Activated T-cell treated with anti-CD3 and anti-CD28 coated beads, Interleukin-2, amount 50 U/mL, for 24 hours (primary cell): ENCODE data around the gene TMEFF1.
"Not testable (repeated sequence)": the region's sequence is repeated elsewhere in the genome, so short reads cannot be mapped to it uniquely, and the experiment has no call there.

ENCODE experiments used
- DNase-seq: peaks from one replicate; pipeline ENCODE4 v3.0.0-alpha.2; 2020
- H3K27ac Mint-ChIP-seq: 2 replicates; pipeline ENCODE4 v1.8.0; 2020; ENCODE audit warnings: mild to moderate bottlenecking, mixed read lengths
- H3K27me3 Mint-ChIP-seq: 2 replicates; pipeline ENCODE4 v1.8.0; 2020; ENCODE audit warnings: mixed read lengths
- H3K36me3 Mint-ChIP-seq: 2 replicates; pipeline ENCODE4 v1.8.0; 2020; ENCODE audit warnings: low read depth, mixed read lengths
- H3K4me1 Mint-ChIP-seq: 2 replicates; pipeline ENCODE4 v1.8.0; 2020; ENCODE audit warnings: low read depth, mixed read lengths
- H3K4me3 Mint-ChIP-seq: 2 replicates; pipeline ENCODE4 v1.8.0; 2020; ENCODE audit warnings: mild to moderate bottlenecking, moderate library complexity, mixed read lengths
- H3K9me3 Mint-ChIP-seq: 2 replicates; pipeline ENCODE4 v1.8.0; 2020; ENCODE audit warnings: mixed read lengths

TMEFF1 gene

GRCh38 chr9:100499460-100499859 is 26.5 kb downstream of the TMEFF1 start:
- Mint-ChIP-seq H3K27ac (no peak overlapping the region), H3K4me3 (no peak overlapping the region), H3K27me3 (no peaks in the 10 kb centered on the region), H3K4me1 (no peaks in the 10 kb centered on the region), H3K9me3 (no peaks in the 10 kb centered on the region), H3K36me3 (no peaks in the 10 kb centered on the region)
- DNase-seq, result no peak

- DNase-seq, result no peak
- H3K27me3 Mint-ChIP-seq, result no peaks in the 10 kb centered on the region
- H3K9me3 Mint-ChIP-seq, result no peaks in the 10 kb centered on the region
- no peak overlapping the region for H3K4me3 Mint-ChIP-seq
- no peaks in the 10 kb centered on the region for H3K4me1 Mint-ChIP-seq
- H3K36me3 Mint-ChIP-seq, result no peaks in the 10 kb centered on the region
- H3K27ac Mint-ChIP-seq, result no peak overlapping the region
Measured at GRCh38 chr9:100499866-100500265, 26.9 kb downstream of the TMEFF1 start.

GRCh38 chr9:100505564-100506159 is 32.7 kb downstream of the TMEFF1 start:
- Mint-ChIP-seq H3K9me3 (no peaks in the 10 kb centered on the region), H3K4me3 (no peak overlapping the region), H3K36me3 (no peaks in the 10 kb centered on the region), H3K27me3 (no peaks in the 10 kb centered on the region), H3K4me1 (no peaks in the 10 kb centered on the region), H3K27ac (no peak overlapping the region)
- peak; percentile 74 for DNase-seq

GRCh38 chr9:100507350-100507749 is 34.4 kb downstream of the TMEFF1 start:
- H3K36me3 Mint-ChIP-seq, result not testable (repeated sequence)

GRCh38 chr9:100511205-100511604 is 38.3 kb downstream of the TMEFF1 start:
- DNase-seq, result no peak
- Mint-ChIP-seq H3K4me3 (no peak overlapping the region), H3K36me3 (no peaks in the 10 kb centered on the region), H3K4me1 (no peaks in the 10 kb centered on the region), H3K27me3 (no peaks in the 10 kb centered on the region), H3K9me3 (no peaks in the 10 kb centered on the region), H3K27ac (no peak overlapping the region)

More at GRCh38 chr9:100507350-100507749, 34.4 kb downstream of the TMEFF1 start:
- not testable (repeated sequence) for H3K4me3 Mint-ChIP-seq, H3K9me3 Mint-ChIP-seq, H3K27ac Mint-ChIP-seq, H3K27me3 Mint-ChIP-seq, H3K4me1 Mint-ChIP-seq, DNase-seq

- H3K36me3 Mint-ChIP-seq, result no peaks in the 10 kb centered on the region
- H3K9me3 Mint-ChIP-seq, result no peaks in the 10 kb centered on the region
- H3K27me3 Mint-ChIP-seq, result no peaks in the 10 kb centered on the region
- H3K4me3 Mint-ChIP-seq, result no peak overlapping the region
- DNase-seq, result no peak
- H3K27ac Mint-ChIP-seq, result no peak overlapping the region
- H3K4me1 Mint-ChIP-seq, result no peaks in the 10 kb centered on the region
Measured at GRCh38 chr9:100515578-100516494, 42.9 kb downstream of the TMEFF1 start.

- Mint-ChIP-seq H3K4me3 (no peak overlapping the region), H3K4me1 (no peaks in the 10 kb centered on the region), H3K36me3 (no peaks in the 10 kb centered on the region), H3K27ac (no peak overlapping the region), H3K27me3 (no peaks in the 10 kb centered on the region), H3K9me3 (no peaks in the 10 kb centered on the region)
- DNase-seq, result no peak
Measured at GRCh38 chr9:100521282-100521681, 48.3 kb downstream of the TMEFF1 start.

GRCh38 chr9:100525563-100525962 is 52.6 kb downstream of the TMEFF1 start:
- no peak overlapping the region for H3K4me3 Mint-ChIP-seq
- no peaks in the 10 kb centered on the region for H3K9me3 Mint-ChIP-seq
- peaks cover 4% of the 10 kb centered on the region for H3K36me3 Mint-ChIP-seq
- H3K27me3 Mint-ChIP-seq, result no peaks in the 10 kb centered on the region
- H3K27ac Mint-ChIP-seq, result no peak overlapping the region
- no peaks in the 10 kb centered on the region for H3K4me1 Mint-ChIP-seq
- no peak for DNase-seq

GRCh38 chr9:100527180-100527794 is 54.3 kb downstream of the TMEFF1 start:
- not testable (repeated sequence) for H3K27ac Mint-ChIP-seq, DNase-seq, H3K4me3 Mint-ChIP-seq, H3K9me3 Mint-ChIP-seq, H3K27me3 Mint-ChIP-seq, H3K4me1 Mint-ChIP-seq, H3K36me3 Mint-ChIP-seq

GRCh38 chr9:100534401-100534800 is 61.5 kb downstream of the TMEFF1 start:
- Mint-ChIP-seq H3K9me3 (no peaks in the 10 kb centered on the region), H3K4me1 (no peaks in the 10 kb centered on the region), H3K36me3 (no peaks in the 10 kb centered on the region), H3K27ac (no peak overlapping the region), H3K27me3 (no peaks in the 10 kb centered on the region), H3K4me3 (no peak overlapping the region)
- DNase-seq, result no peak

GRCh38 chr9:100540327-100540726 is 67.4 kb downstream of the TMEFF1 start:
- no peaks in the 10 kb centered on the region for H3K27me3 Mint-ChIP-seq
- H3K9me3 Mint-ChIP-seq, result peaks cover 4% of the 10 kb centered on the region
- H3K4me3 Mint-ChIP-seq, result no peak overlapping the region
- peaks cover 6% of the 10 kb centered on the region for H3K36me3 Mint-ChIP-seq
- H3K4me1 Mint-ChIP-seq, result no peaks in the 10 kb centered on the region
- no peak for DNase-seq
- no peak overlapping the region for H3K27ac Mint-ChIP-seq

GRCh38 chr9:100549048-100549447 is 76.1 kb downstream of the TMEFF1 start:
- no peaks in the 10 kb centered on the region for H3K27me3 Mint-ChIP-seq
- peaks cover 6% of the 10 kb centered on the region for H3K36me3 Mint-ChIP-seq
- H3K9me3 Mint-ChIP-seq, result peaks cover 4% of the 10 kb centered on the region
- H3K27ac Mint-ChIP-seq, result no peak overlapping the region
- H3K4me3 Mint-ChIP-seq, result no peak overlapping the region
- DNase-seq, result no peak
- no peaks in the 10 kb centered on the region for H3K4me1 Mint-ChIP-seq

GRCh38 chr9:100554935-100555401 is 82.0 kb downstream of the TMEFF1 start:
- Mint-ChIP-seq H3K9me3 (no peaks in the 10 kb centered on the region), H3K27me3 (no peaks in the 10 kb centered on the region), H3K27ac (no peak overlapping the region), H3K4me3 (no peak overlapping the region), H3K4me1 (no peaks in the 10 kb centered on the region), H3K36me3 (no peaks in the 10 kb centered on the region)
- no peak for DNase-seq

GRCh38 chr9:100555471-100555870 is 82.5 kb downstream of the TMEFF1 start:
- H3K27ac Mint-ChIP-seq, result no peak overlapping the region
- no peak for DNase-seq
- no peaks in the 10 kb centered on the region for H3K4me1 Mint-ChIP-seq
- H3K36me3 Mint-ChIP-seq, result no peaks in the 10 kb centered on the region
- H3K9me3 Mint-ChIP-seq, result no peaks in the 10 kb centered on the region
- no peaks in the 10 kb centered on the region for H3K27me3 Mint-ChIP-seq
- H3K4me3 Mint-ChIP-seq, result no peak overlapping the region

GRCh38 chr9:100557053-100557452 is 84.1 kb downstream of the TMEFF1 start:
- peaks cover 2% of the 10 kb centered on the region for H3K4me1 Mint-ChIP-seq
- DNase-seq, result no peak
- no peak overlapping the region for H3K4me3 Mint-ChIP-seq
- no peaks in the 10 kb centered on the region for H3K9me3 Mint-ChIP-seq
- no peaks in the 10 kb centered on the region for H3K36me3 Mint-ChIP-seq
- H3K27ac Mint-ChIP-seq, result no peak overlapping the region
- H3K27me3 Mint-ChIP-seq, result no peaks in the 10 kb centered on the region
